Left ventricle myocardium inferior (tissue), 1 donor: ENCODE results near the gene ASTL. TPM values are rescaled to one million over a fixed set of nuclear protein-coding genes. Genes with fewer than 3 reads are reported as not detected.

Experiments used
- DNase-seq: peaks from one replicate; pipeline ENCODE4 v3.0.0-alpha.2; 2020
- H3K27ac ChIP-seq: fragments of 200-600 bp; replicated peaks from 2 replicates; pipeline ENCODE4 v1.8.0; 2021
- H3K27me3 ChIP-seq: fragments of 200-600 bp; 2 replicates; pipeline ENCODE4 v1.8.0; 2021; ENCODE audit warnings: low read depth
- H3K36me3 ChIP-seq: fragments of 200-600 bp; 2 replicates; pipeline ENCODE4 v1.8.0; 2021
- H3K4me1 ChIP-seq: fragments of 200-600 bp; 2 replicates; pipeline ENCODE4 v1.8.0; 2021
- H3K4me3 ChIP-seq: fragments of 200-600 bp; 2 replicates; pipeline ENCODE4 v1.8.0; 2021; ENCODE audit warnings: mild to moderate bottlenecking, moderate library complexity
- H3K9me3 ChIP-seq: fragments of 200-600 bp; replicated peaks from 2 replicates; pipeline ENCODE4 v1.8.0; 2021
- CTCF ChIP-seq: fragments of 200-600 bp; IDR thresholded peaks from 2 replicates; pipeline ENCODE4 v1.8.0; 2021; ENCODE audit warnings: antibody characterized with exemption, mild to moderate bottlenecking, borderline replicate concordance
- intact Hi-C: fragments of 100-400 bp; cut with micrococcal nuclease; formaldehyde crosslinking; loops from one replicate; pipeline ENCODE4 v1.11.0; 2022
- total RNA-seq: library from RNA; stranded (reverse); fragmentation: NEBNext Ultra II Directional; extraction: Animal tissue kit (Norgen Biotek cat#: 25700); gene quantifications from one replicate; pipeline ENCODE4 v1.2.1, GENCODE V29; 2021
- donor health status: DM: no; HTN: yes; CAD: no; lungs with severe emphysema.

ASTL gene
- total RNA-seq, 1 donor from 2014 or later = not detected

- Histone ChIP-seq H3K27ac (no peak overlapping the region), H3K36me3 (no peaks in the 10 kb centered on the region), H3K4me1 (no peaks in the 10 kb centered on the region), H3K27me3 (peaks cover 22% of the 10 kb centered on the region), H3K9me3 (peaks cover 8% of the 10 kb centered on the region), H3K4me3 (no peak overlapping the region)
- no peak for DNase-seq
- no peak for TF ChIP-seq CTCF
- intact Hi-C loops = no loop called here
Observed at GRCh38 chr2:96156011-96156820, 17.9 kb upstream of the ASTL start.

GRCh38 chr2:96154506-96155380 is 16.4 kb upstream of the ASTL start:
- Histone ChIP-seq H3K36me3 (no peaks in the 10 kb centered on the region), H3K27me3 (peaks cover 22% of the 10 kb centered on the region), H3K4me1 (no peaks in the 10 kb centered on the region), H3K9me3 (no peaks in the 10 kb centered on the region), H3K27ac (no peak overlapping the region), H3K4me3 (no peak overlapping the region)
- intact Hi-C loops = no loop called here
- no peak for DNase-seq
- no peak for TF ChIP-seq CTCF

- intact Hi-C loops = no loop called here
- no peak for DNase-seq
- no peaks in the 10 kb centered on the region for H3K36me3 ChIP-seq
- no peaks in the 10 kb centered on the region for H3K9me3 ChIP-seq
- H3K4me1 ChIP-seq = no peaks in the 10 kb centered on the region
- H3K4me3 ChIP-seq = no peak overlapping the region
- no peak for TF ChIP-seq CTCF
- H3K27me3 ChIP-seq = peaks cover 22% of the 10 kb centered on the region
- no peak overlapping the region for H3K27ac ChIP-seq
Observed at GRCh38 chr2:96153991-96154431, 15.7 kb upstream of the ASTL start.

- no peaks in the 10 kb centered on the region for H3K36me3 ChIP-seq
- H3K4me1 ChIP-seq = peaks cover 3% of the 10 kb centered on the region
- no peaks in the 10 kb centered on the region for H3K9me3 ChIP-seq
- no peak overlapping the region for H3K27ac ChIP-seq
- intact Hi-C loops = no loop called here
- no peak for TF ChIP-seq CTCF
- peaks cover 20% of the 10 kb centered on the region for H3K27me3 ChIP-seq
- no peak for DNase-seq
- no peak overlapping the region for H3K4me3 ChIP-seq
Observed at GRCh38 chr2:96153291-96153713, 15.0 kb upstream of the ASTL start.

- H3K36me3 ChIP-seq = no peaks in the 10 kb centered on the region
- peaks cover 12% of the 10 kb centered on the region for H3K27me3 ChIP-seq
- H3K27ac ChIP-seq = no peak overlapping the region
- no peak for TF ChIP-seq CTCF
- no peak for DNase-seq
- no peaks in the 10 kb centered on the region for H3K9me3 ChIP-seq
- intact Hi-C loops = no loop called here
- H3K4me3 ChIP-seq = no peak overlapping the region
- peaks cover 11% of the 10 kb centered on the region for H3K4me1 ChIP-seq
Observed at GRCh38 chr2:96152304-96153161, 14.2 kb upstream of the ASTL start.
